IMR-90 (cell line): ENCODE measurements around the gene HAUS3. TPM values are rescaled to one million over a fixed set of nuclear protein-coding genes. Genes with fewer than 3 reads are reported as not detected.

Experiments used
- ATAC-seq: fragments of 200-7000 bp; cut with Tn5 transposase; 2 replicates; pipeline ENCODE4 v1.9.1; 2020; ENCODE audit warnings: low read depth, mild to moderate bottlenecking, moderate library complexity
- BruUV-seq: library from RNA; stranded (reverse); fragments of 400-500 nt; replicated peaks from 2 replicates; lab custom pipeline; 2021; lab: Mats Ljungman, UMichigan
- CTCF ChIA-PET: fragments of 300-600 bp; formaldehyde crosslinking; extraction: SDS; loops from one replicate; lab custom pipeline; 2021; ENCODE audit warnings: antibody characterized with exemption; lab: Yijun Ruan, JAX
- POLR2A ChIA-PET: fragments of 300-600 bp; sonication (Branson Sonifier 250); formaldehyde crosslinking; loops from one replicate; lab custom pipeline; 2022; ENCODE audit warnings: antibody characterized with exemption; ENCODE audit not compliant: unreplicated experiment; lab: Charles Lee
- DNase-seq: peaks from one replicate; pipeline ENCODE4 v3.0.0; 2013
- H2AFZ ChIP-seq: replicated peaks from 2 replicates; pipeline ENCODE3; 2013; ENCODE audit warnings: low read length, mild to moderate bottlenecking; ENCODE audit not compliant: poor library complexity
- H2AK5ac ChIP-seq: 2 replicates; pipeline ENCODE4 v1.6.1; 2013; ENCODE audit warnings: low read depth, low read length, inconsistent platforms
- H2AK9ac ChIP-seq: replicated peaks from 2 replicates; pipeline ENCODE3; 2013; ENCODE audit warnings: mild to moderate bottlenecking, low read depth, low read length, moderate library complexity; ENCODE audit not compliant: poor library complexity
- H2BK120ac ChIP-seq: 2 replicates; pipeline ENCODE4 v1.6.1; 2013; ENCODE audit warnings: low read depth, low read length, inconsistent platforms
- H2BK15ac ChIP-seq: 3 replicates; pipeline ENCODE4 v1.6.1; 2013; ENCODE audit warnings: low read depth, low read length, inconsistent platforms
- H2BK20ac ChIP-seq: 2 replicates; pipeline ENCODE4 v1.6.1; 2013; ENCODE audit warnings: low read depth, mild to moderate bottlenecking, inconsistent platforms, low read length, moderate library complexity
- H2BK5ac ChIP-seq: 2 replicates; pipeline ENCODE4 v1.6.1; 2013; ENCODE audit warnings: mild to moderate bottlenecking, low read depth, low read length, inconsistent platforms; ENCODE audit not compliant: poor library complexity, severe bottlenecking
- H3K14ac ChIP-seq: replicated peaks from 2 replicates; pipeline ENCODE4 v1.6.1; 2013; ENCODE audit warnings: low read depth, low read length, inconsistent platforms
- H3K18ac ChIP-seq: 2 replicates; pipeline ENCODE4 v1.6.1; 2013; ENCODE audit warnings: low read depth, low read length, control low read depth
- H3K23ac ChIP-seq: 2 replicates; pipeline ENCODE4 v1.6.1; 2013; ENCODE audit warnings: low read depth, low read length, inconsistent platforms
- H3K27ac ChIP-seq: 2 replicates; pipeline ENCODE4 v1.5.1; 2013; ENCODE audit warnings: mild to moderate bottlenecking, control low read depth, low read length; ENCODE audit not compliant: insufficient read depth
- H3K27me3 ChIP-seq: 2 replicates; pipeline ENCODE4 v1.6.1; 2013; ENCODE audit warnings: low read length; ENCODE audit not compliant: control insufficient read depth, insufficient read depth
- H3K36me3 ChIP-seq: 2 replicates; pipeline ENCODE4 v1.6.1; 2013; ENCODE audit warnings: low read length, mixed read lengths; ENCODE audit not compliant: control insufficient read depth, insufficient read depth
- H3K4ac ChIP-seq: 2 replicates; pipeline ENCODE4 v1.6.1; 2013; ENCODE audit warnings: low read depth, low read length, inconsistent platforms
- H3K4me1 ChIP-seq: 2 replicates; pipeline ENCODE4 v1.6.1; 2013; ENCODE audit warnings: low read length, mixed read lengths; ENCODE audit not compliant: control insufficient read depth, insufficient read depth
- H3K4me2 ChIP-seq: 2 replicates; pipeline ENCODE4 v1.6.1; 2013; ENCODE audit warnings: low read depth, mild to moderate bottlenecking, control low read depth, low read length, moderate library complexity
- H3K4me3 ChIP-seq: 2 replicates; pipeline ENCODE4 v1.5.1; 2013; ENCODE audit warnings: low read depth, mild to moderate bottlenecking, control low read depth, low read length, moderate library complexity; ENCODE audit not compliant: insufficient read depth
- H3K56ac ChIP-seq: 2 replicates; pipeline ENCODE4 v1.6.1; 2013; ENCODE audit warnings: low read length, inconsistent platforms; ENCODE audit not compliant: insufficient read depth; ENCODE audit errors: extremely low read depth
- H3K79me1 ChIP-seq, 2 experiments: 2 replicates each; pipeline ENCODE4 v1.6.1; 2013; ENCODE audit warnings: low read length in 2 of 2, inconsistent platforms in 1 of 2, low read depth in 1 of 2
- H3K9ac ChIP-seq: 2 replicates; pipeline ENCODE4 v1.6.1; 2013; ENCODE audit warnings: low read depth, low read length, control low read depth
- H3K9me1 ChIP-seq: 2 replicates; pipeline ENCODE4 v1.6.1; 2013; ENCODE audit warnings: low read length, inconsistent platforms; ENCODE audit not compliant: insufficient read depth
- H3K9me3 ChIP-seq: 2 replicates; pipeline ENCODE4 v1.6.1; 2013; ENCODE audit warnings: low read length; ENCODE audit not compliant: control insufficient read depth, insufficient read depth
- H4K20me1 ChIP-seq: 2 replicates; pipeline ENCODE4 v1.6.1; 2013; ENCODE audit warnings: low read length, inconsistent platforms; ENCODE audit not compliant: insufficient read depth
- H4K5ac ChIP-seq: 2 replicates; pipeline ENCODE4 v1.6.1; 2013; ENCODE audit warnings: mild to moderate bottlenecking, low read depth, low read length, control low read depth
- H4K8ac ChIP-seq, 2 experiments: 2 replicates each; pipeline ENCODE4 v1.6.1; 2013; ENCODE audit warnings: low read depth in 2 of 2, low read length in 2 of 2, control low read depth in 1 of 2, inconsistent platforms in 1 of 2
- H4K91ac ChIP-seq: 2 replicates; pipeline ENCODE4 v1.6.1; 2013; ENCODE audit warnings: low read depth, low read length, inconsistent platforms; ENCODE audit not compliant: insufficient read depth
- BHLHE40 ChIP-seq: fragments of 150-350 bp; IDR thresholded peaks from 2 replicates; pipeline ENCODE4 v1.6.1; 2016; ENCODE audit warnings: mild to moderate bottlenecking, low read depth, low read length
- CEBPB ChIP-seq: IDR thresholded peaks from 2 replicates; pipeline ENCODE4 v1.6.1; 2012; ENCODE audit warnings: low read depth, low read length, improper control_type of control experiment
- CHD1 ChIP-seq: IDR thresholded peaks from 2 replicates; pipeline ENCODE4 v1.6.1; 2012; ENCODE audit warnings: low read depth, low read length, improper control_type of control experiment
- MAZ ChIP-seq: IDR thresholded peaks from 2 replicates; pipeline ENCODE4 v1.6.1; 2012; ENCODE audit warnings: low read depth, mild to moderate bottlenecking, low read length, improper control_type of control experiment, moderate library complexity, borderline replicate concordance
- MXI1 ChIP-seq: IDR thresholded peaks from 2 replicates; pipeline ENCODE4 v1.6.1; 2012; ENCODE audit warnings: low read depth, mild to moderate bottlenecking, low read length, moderate library complexity, borderline replicate concordance
- POLR2A ChIP-seq: IDR thresholded peaks from 2 replicates; pipeline ENCODE4 v1.6.1; 2012; ENCODE audit warnings: mild to moderate bottlenecking, low read depth, low read length
- RCOR1 ChIP-seq: IDR thresholded peaks from 2 replicates; pipeline ENCODE4 v1.6.1; 2012; ENCODE audit warnings: mild to moderate bottlenecking, low read length, improper control_type of control experiment; ENCODE audit not compliant: insufficient replicate concordance
- RFX5 ChIP-seq: IDR thresholded peaks from 2 replicates; pipeline ENCODE4 v1.8.0; 2012; ENCODE audit warnings: low read depth, mild to moderate bottlenecking, low read length, moderate library complexity
- WGBS, 2 experiments: methylation state at CpG; one replicate each; pipeline versions ENCODE4 v1.1.5 to v1.1.7; 2013; ENCODE audit warnings: missing lambda C conversion rate in 2 of 2; ENCODE audit not compliant: insufficient read length in 1 of 2; ENCODE audit errors: extremely low coverage in 2 of 2; 5-methylcytosine and 5-hydroxymethylcytosine counted together
- dilution Hi-C: fragments of 300-500 bp; cut with HindIII; formaldehyde crosslinking; loops from one replicate; pipeline ENCODE4 v1.14.3; 2018; ENCODE audit warnings: low sequenced_read_pairs; ENCODE audit not compliant: unreplicated experiment
- in situ Hi-C: fragments of 300-500 bp; cut with MboI; formaldehyde crosslinking; loops from 3 replicates; pipeline ENCODE4 v1.14.3; 2019; ENCODE audit warnings: low sequenced_read_pairs, inconsistent platforms, mixed read lengths
- intact Hi-C: fragments of 100-400 bp; cut with micrococcal nuclease; formaldehyde crosslinking; loops from 2 replicates; pipeline ENCODE4 v1.10.0; 2022
- polyA plus RNA-seq, 3 experiments: library from polyadenylated mRNA; depleted of rRNA; stranded (reverse); fragments of >200 nt; gene quantifications; 2 replicates each; pipeline ENCODE4 v1.2.3, GENCODE V29; 2012; ENCODE audit warnings: low replicate concordance in 1 of 3
- total RNA-seq: library from RNA; depleted of rRNA; stranded (reverse); fragments of >200 nt; gene quantifications from 2 replicates; pipeline ENCODE4 v1.2.3, GENCODE V29; 2012
- TF ChIP-seq, protein P1 (sequence below): conservative IDR thresholded peaks from 2 replicates; pipeline ENCODE4 v1.5.1; 2012; ENCODE audit warnings: mild to moderate bottlenecking, low read depth, low read length, improper control_type of control experiment

Gene HAUS3
- total and polyA plus RNA-seq, 2 of the 4 experiments (the other 2 are of a cell fraction) = 4.3 to 4.8 TPM

DNA sequence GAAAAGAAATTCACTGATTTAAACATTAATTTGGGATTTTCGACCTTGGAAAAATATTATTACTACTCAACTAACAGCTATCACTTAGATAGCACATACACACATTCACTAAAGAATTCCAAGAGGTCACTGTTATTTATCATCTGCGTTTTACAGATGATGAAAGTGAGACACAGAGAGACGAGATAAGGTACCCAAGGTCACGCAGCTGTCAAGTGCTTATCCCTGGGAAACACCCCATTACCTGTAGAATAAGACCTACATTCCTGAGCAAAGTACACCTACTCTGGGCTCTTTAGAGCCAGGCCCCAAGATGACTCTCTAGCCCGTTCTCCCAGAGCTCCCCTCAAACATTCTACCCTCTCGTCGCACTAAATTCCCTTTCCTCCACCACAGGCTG lies 48.6 kb downstream of the HAUS3 start:
- no peak overlapping the region for H2BK5ac ChIP-seq
- no peak overlapping the region for H2BK20ac ChIP-seq
- H2AFZ ChIP-seq = no peak overlapping the region
- WGBS, 2 experiments = 67% methylated on average over 3 of the region's 7 CpGs; no CpG with 5 or more reads in 1 of the 2 experiments
- H2BK15ac ChIP-seq = no peak overlapping the region
- no peaks in the 10 kb centered on the region for H3K9me1 ChIP-seq
- no peaks in the 10 kb centered on the region for H3K27me3 ChIP-seq
- no peak overlapping the region for H4K91ac ChIP-seq
- H4K20me1 ChIP-seq = no peaks in the 10 kb centered on the region
- H4K5ac ChIP-seq = no peak overlapping the region
- no peak overlapping the region for H3K4me3 ChIP-seq
- no peak overlapping the region for H2AK5ac ChIP-seq
- no peaks in the 10 kb centered on the region for H3K36me3 ChIP-seq
- H3K18ac ChIP-seq = no peak overlapping the region
- no peak overlapping the region for H3K4me2 ChIP-seq
- no peak for ATAC-seq
- in situ Hi-C loops (no loop called here), intact Hi-C loops (no loop called here), dilution Hi-C loops (no loop called here)
- H3K14ac ChIP-seq = no peak overlapping the region
- no peak overlapping the region for H4K8ac ChIP-seq
- TF ChIP-seq RCOR1 = no peak
- no peak for TF ChIP-seq MAZ
- TF ChIP-seq, protein P1, sequence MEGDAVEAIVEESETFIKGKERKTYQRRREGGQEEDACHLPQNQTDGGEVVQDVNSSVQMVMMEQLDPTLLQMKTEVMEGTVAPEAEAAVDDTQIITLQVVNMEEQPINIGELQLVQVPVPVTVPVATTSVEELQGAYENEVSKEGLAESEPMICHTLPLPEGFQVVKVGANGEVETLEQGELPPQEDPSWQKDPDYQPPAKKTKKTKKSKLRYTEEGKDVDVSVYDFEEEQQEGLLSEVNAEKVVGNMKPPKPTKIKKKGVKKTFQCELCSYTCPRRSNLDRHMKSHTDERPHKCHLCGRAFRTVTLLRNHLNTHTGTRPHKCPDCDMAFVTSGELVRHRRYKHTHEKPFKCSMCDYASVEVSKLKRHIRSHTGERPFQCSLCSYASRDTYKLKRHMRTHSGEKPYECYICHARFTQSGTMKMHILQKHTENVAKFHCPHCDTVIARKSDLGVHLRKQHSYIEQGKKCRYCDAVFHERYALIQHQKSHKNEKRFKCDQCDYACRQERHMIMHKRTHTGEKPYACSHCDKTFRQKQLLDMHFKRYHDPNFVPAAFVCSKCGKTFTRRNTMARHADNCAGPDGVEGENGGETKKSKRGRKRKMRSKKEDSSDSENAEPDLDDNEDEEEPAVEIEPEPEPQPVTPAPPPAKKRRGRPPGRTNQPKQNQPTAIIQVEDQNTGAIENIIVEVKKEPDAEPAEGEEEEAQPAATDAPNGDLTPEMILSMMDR = no peak
- TF ChIP-seq POLR2A = no peak
- no peak for TF ChIP-seq BHLHE40
- TF ChIP-seq CHD1 = no peak
- no peak for TF ChIP-seq RFX5
- no peak for TF ChIP-seq CEBPB
- no peak for TF ChIP-seq MXI1
- no peak for DNase-seq
- no peak overlapping the region for H3K23ac ChIP-seq
- H2BK120ac ChIP-seq = no peak overlapping the region
- no peak overlapping the region for H3K56ac ChIP-seq
- H3K9me3 ChIP-seq = no peaks in the 10 kb centered on the region
- no peak overlapping the region for H3K4ac ChIP-seq
- ChIA-PET CTCF (no interaction called here), POLR2A (no interaction called here)
- no peak overlapping the region for H2AK9ac ChIP-seq
- no peaks in the 10 kb centered on the region for H3K4me1 ChIP-seq
- no peak overlapping the region for H3K27ac ChIP-seq
- H3K79me1 ChIP-seq = no peaks in the 10 kb centered on the region
- BruUV-seq = no TSS peak
- H3K9ac ChIP-seq = no peak overlapping the region
